ENCODE measurements around the gene RLN3. TPM values are rescaled to one million over a fixed set of nuclear protein-coding genes. Genes with fewer than 3 reads are reported as not detected.
A peak's percentile ranks its signal among the peaks of the same experiment; 100 is the strongest.

RLN3 gene
- total and polyA plus RNA-seq, 10 of the 15 experiments (the other 5 are each of a cell fraction or from before 2014, with no cell fraction given) = not detected

DNA sequence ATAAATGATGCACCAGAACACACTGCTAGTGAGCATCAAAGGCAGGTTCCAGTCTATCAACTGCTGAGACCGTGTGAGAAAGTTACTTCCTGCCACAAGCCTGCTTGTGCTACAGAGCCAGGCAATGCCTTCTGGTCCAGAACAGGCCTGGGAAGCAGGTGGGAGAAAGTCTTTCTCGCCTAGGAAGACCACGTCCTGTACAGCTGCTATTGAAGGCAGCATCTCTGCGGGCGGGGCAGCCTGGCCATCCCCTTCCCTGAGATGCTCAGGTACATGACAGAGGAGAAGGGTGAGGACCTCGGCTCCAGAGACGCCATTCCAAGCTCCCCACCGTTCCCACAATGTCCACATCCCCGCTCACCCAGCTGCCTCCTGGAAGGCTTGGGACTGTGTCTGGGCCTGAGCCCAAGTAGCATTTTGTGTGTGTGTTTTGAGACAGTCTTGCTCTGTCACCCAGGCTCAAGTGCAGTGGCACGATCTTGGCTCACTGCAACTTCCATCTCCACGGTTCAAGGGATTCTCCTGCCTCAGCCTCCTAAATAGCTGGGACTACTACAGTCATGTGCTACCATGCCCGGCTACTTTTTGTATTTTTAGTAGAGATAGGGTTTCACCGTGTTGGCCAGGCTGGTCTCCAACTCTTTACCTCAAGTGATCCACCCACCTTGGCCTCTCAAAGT lies 25.2 kb upstream of the RLN3 start (continued):
- TF ChIP-seq, protein P1, sequence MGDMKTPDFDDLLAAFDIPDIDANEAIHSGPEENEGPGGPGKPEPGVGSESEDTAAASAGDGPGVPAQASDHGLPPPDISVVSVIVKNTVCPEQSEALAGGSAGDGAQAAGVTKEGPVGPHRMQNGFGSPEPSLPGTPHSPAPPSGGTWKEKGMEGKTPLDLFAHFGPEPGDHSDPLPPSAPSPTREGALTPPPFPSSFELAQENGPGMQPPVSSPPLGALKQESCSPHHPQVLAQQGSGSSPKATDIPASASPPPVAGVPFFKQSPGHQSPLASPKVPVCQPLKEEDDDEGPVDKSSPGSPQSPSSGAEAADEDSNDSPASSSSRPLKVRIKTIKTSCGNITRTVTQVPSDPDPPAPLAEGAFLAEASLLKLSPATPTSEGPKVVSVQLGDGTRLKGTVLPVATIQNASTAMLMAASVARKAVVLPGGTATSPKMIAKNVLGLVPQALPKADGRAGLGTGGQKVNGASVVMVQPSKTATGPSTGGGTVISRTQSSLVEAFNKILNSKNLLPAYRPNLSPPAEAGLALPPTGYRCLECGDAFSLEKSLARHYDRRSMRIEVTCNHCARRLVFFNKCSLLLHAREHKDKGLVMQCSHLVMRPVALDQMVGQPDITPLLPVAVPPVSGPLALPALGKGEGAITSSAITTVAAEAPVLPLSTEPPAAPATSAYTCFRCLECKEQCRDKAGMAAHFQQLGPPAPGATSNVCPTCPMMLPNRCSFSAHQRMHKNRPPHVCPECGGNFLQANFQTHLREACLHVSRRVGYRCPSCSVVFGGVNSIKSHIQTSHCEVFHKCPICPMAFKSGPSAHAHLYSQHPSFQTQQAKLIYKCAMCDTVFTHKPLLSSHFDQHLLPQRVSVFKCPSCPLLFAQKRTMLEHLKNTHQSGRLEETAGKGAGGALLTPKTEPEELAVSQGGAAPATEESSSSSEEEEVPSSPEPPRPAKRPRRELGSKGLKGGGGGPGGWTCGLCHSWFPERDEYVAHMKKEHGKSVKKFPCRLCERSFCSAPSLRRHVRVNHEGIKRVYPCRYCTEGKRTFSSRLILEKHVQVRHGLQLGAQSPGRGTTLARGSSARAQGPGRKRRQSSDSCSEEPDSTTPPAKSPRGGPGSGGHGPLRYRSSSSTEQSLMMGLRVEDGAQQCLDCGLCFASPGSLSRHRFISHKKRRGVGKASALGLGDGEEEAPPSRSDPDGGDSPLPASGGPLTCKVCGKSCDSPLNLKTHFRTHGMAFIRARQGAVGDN (IDR thresholded peaks at IDR 0.05) = peak; percentile 46

DNA sequence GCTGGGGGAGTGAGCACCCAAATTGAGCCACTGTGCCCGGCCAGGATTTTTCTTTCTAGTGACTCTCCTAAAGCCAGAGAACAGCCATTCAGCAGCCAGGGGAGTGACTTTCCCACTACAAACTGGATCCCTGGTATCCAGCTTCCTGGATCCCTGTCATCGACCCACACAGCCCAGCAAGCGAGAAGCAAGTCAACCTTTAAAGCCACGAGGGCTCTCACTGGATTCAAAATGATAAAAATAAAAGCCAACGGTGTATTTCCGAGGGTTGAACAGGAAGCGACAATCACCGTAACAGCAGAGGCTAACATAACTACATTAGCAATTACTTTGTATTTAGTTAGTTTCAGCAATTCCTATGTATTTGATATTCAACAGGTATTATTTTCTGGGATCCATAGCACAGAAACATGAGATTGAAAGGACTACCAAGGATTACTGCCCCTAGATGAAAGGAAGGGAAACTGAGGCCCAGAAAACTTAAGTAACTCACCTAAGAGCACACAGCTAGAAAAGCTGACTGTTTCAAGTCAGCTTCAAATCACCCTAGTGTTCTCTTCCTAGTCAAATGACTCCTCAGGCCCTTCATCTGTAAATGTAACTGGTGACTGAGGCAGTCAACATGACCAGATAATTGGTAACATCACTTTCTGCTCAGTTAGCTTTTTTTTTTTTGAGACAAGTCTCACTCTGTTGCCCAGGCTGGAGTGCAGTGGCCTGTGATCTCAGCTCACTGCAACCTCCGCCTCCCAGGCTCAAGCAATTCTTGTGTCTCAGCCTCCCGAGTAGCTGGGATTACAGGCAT lies 24.5 kb upstream of the RLN3 start:
- intact Hi-C loops (cut with micrococcal nuclease; ENCODE audit: unreplicated experiment) = loop anchor here (1.0 to 10.0 kb wide), 4 partner anchors 17 to 849 kb away; partner anchors contain the start of genes DCAF15, IER2 and STX10
- BruUV-seq (replicated peaks) = no TSS peak
- Histone ChIP-seq H3K9me3 (replicated peaks; ENCODE audit: control insufficient read depth, insufficient read depth, low read length) (peaks cover 5% of the 10 kb centered on the region; the same call in 2 of the 3 replicates), H3K27me3 (replicated peaks in 1 of 2; ENCODE audit: control insufficient read depth in 2 of 2, insufficient read depth in 2 of 2, low read length in 1 of 2) (no peaks in the 10 kb centered on the region), H3K36me3 (ENCODE audit: control insufficient read depth in 2 of 2, insufficient read depth in 2 of 2, low read length in 1 of 2) (no peaks in the 10 kb centered on the region), H2AFZ (ENCODE audit: control insufficient read depth, low read depth, low read length) (peak overlapping the region; percentile 63), H3K4me1 (ENCODE audit: control insufficient read depth, insufficient read depth, low read length) (peaks cover 47% of the 10 kb centered on the region), H3K79me2 (ENCODE audit: control insufficient read depth, insufficient read depth, low read length) (peaks cover 11% of the 10 kb centered on the region), H4K20me1 (ENCODE audit: control insufficient read depth, insufficient read depth) (no peaks in the 10 kb centered on the region), H3K9ac (ENCODE audit: control insufficient read depth, insufficient read depth, low read length) (peak overlapping the region; percentile 63), H3K4me2 (ENCODE audit: control insufficient read depth, insufficient read depth) (peak overlapping the region; percentile 75), H3K4me3 (peak overlapping the region; percentile 44; the same call in 1 of the 2 replicates), H3K27ac (ENCODE audit: control insufficient read depth, insufficient read depth) (peak overlapping the region; percentile 86)
- WGBS (ENCODE audit: insufficient coverage, insufficient replicate concordance, low lambda C conversion rate, missing lambda C conversion rate) = 6% methylated on average over 10 of the region's 10 CpGs
- RAD21 ChIA-PET (ENCODE audit: unreplicated experiment) = interaction anchor here (0.5 to 4.6 kb wide), 15 partner anchors 8 to 856 kb away, joined by 3 to 35 read pairs (median 3); partner anchors contain the start of genes ASF1B, DCAF15 and IL27RA
- FAIRE-seq = no peak
- CTCF ChIA-PET = interaction anchor here (0.9 to 5.1 kb wide), 14 partner anchors 10 to 122 kb away, joined by 3 to 30 read pairs (median 5); partner anchors contain the start of gene IL27RA
- SMC1A ChIA-PET (ENCODE audit: uncharacterized antibody, unreplicated experiment) = interaction anchor here (0.6 to 4.0 kb wide), 14 partner anchors 9 to 98 kb away, joined by 3 to 18 read pairs (median 6); partner anchors contain the start of genes DCAF15 and IL27RA
- TF ChIP-seq RELA (IDR thresholded peaks at IDR 0.05; ENCODE audit: borderline replicate concordance, partially characterized antibody) = no peak
- no peak for TF ChIP-seq BCL11A (IDR thresholded peaks at IDR 0.05; ENCODE audit: low read depth, low read length)
- TF ChIP-seq ZNF384 (IDR thresholded peaks at IDR 0.05; ENCODE audit: borderline replicate concordance, low read depth, low read length) = peak; percentile 4; the same call in 1 of the 2 replicates
- TF ChIP-seq HDGF (IDR thresholded peaks at IDR 0.05) = no peak
- 0 out of 2 replicates have a peak, but pooled peaks have one; percentile 6 for TF ChIP-seq POLR2A (IDR thresholded peaks at IDR 0.05; ENCODE audit: low read depth, low read length)
- no peak for TF ChIP-seq CBX5 (IDR thresholded peaks at IDR 0.05; ENCODE audit: low read depth)
- ATAC-seq = no peak
- DNase-seq (ENCODE audit: low read depth, low spot score) = no peak
- in situ Hi-C loops (cut with MboI) = no loop called here
- POLR2A ChIA-PET = interaction anchor here (0.5 to 4.9 kb wide), 11 partner anchors 12 to 571 kb away, joined by 3 to 49 read pairs (median 5); partner anchors contain the start of genes DCAF15 and IL27RA
